HG03066 (cell line): ENCODE data around the gene COL21A1.

ENCODE experiments used
- ATAC-seq: cut with Tn5 transposase; IDR thresholded peaks from one replicate; pipeline ENCODE4 v1.9.1; 2021; ENCODE audit warnings: low read depth; ENCODE audit not compliant: unreplicated experiment

COL21A1 gene

GRCh38 chr6:56140090-56140489, 107.3 kb downstream of the COL21A1 start:
- no peak for ATAC-seq

GRCh38 chr6:56115715-56116114, 131.7 kb downstream of the COL21A1 start:
- ATAC-seq: no peak

- ATAC-seq: no peak
Observed at GRCh38 chr6:56109149-56109548, 138.2 kb downstream of the COL21A1 start.

- no peak for ATAC-seq
Observed at GRCh38 chr6:56106231-56106630, 141.1 kb downstream of the COL21A1 start.

- ATAC-seq: no peak
Observed at GRCh38 chr6:56104591-56104990, 142.8 kb downstream of the COL21A1 start.

GRCh38 chr6:56102216-56102615, 145.2 kb downstream of the COL21A1 start:
- no peak for ATAC-seq

- ATAC-seq: no peak
Observed at GRCh38 chr6:56101141-56101553, 146.2 kb downstream of the COL21A1 start.

- ATAC-seq: no peak
Observed at GRCh38 chr6:56096946-56097621, 150.3 kb downstream of the COL21A1 start.

GRCh38 chr6:56096541-56096940, 150.8 kb downstream of the COL21A1 start:
- no peak for ATAC-seq

- ATAC-seq: no peak
Observed at GRCh38 chr6:56093776-56094175, 153.6 kb downstream of the COL21A1 start.

GRCh38 chr6:56091159-56091869, 156.1 kb downstream of the COL21A1 start:
- no peak for ATAC-seq

GRCh38 chr6:56088641-56089040, 158.7 kb downstream of the COL21A1 start:
- no peak for ATAC-seq

GRCh38 chr6:56087421-56087820, 160.0 kb downstream of the COL21A1 start:
- no peak for ATAC-seq

GRCh38 chr6:56079751-56080540, 167.4 kb downstream of the COL21A1 start:
- no peak for ATAC-seq

- ATAC-seq: no peak
Observed at GRCh38 chr6:56076033-56076432, 171.3 kb downstream of the COL21A1 start.

GRCh38 chr6:56073761-56074160, 173.6 kb downstream of the COL21A1 start:
- no peak for ATAC-seq

GRCh38 chr6:56073315-56073714, 174.1 kb downstream of the COL21A1 start:
- no peak for ATAC-seq

GRCh38 chr6:56072856-56073255, 174.5 kb downstream of the COL21A1 start:
- ATAC-seq: no peak

- no peak for ATAC-seq
Observed at GRCh38 chr6:56065408-56065807, 182.0 kb downstream of the COL21A1 start.

- ATAC-seq: no peak
Observed at GRCh38 chr6:56062836-56063235, 184.5 kb downstream of the COL21A1 start.

- no peak for ATAC-seq
Observed at GRCh38 chr6:56058636-56059035, 188.7 kb downstream of the COL21A1 start.
